DMS153 treated with DMSO at 0.1 percent for 48 hours (cell line): ENCODE data around the gene TRAIP.
"Not testable (repeated sequence)": the region's sequence is repeated elsewhere in the genome, so short reads cannot be mapped to it uniquely, and the experiment has no call there.

Experiments
- DNase-seq: peaks from one replicate; lab custom pipeline; 2025; ENCODE audit not compliant: unreplicated experiment; lab: John Stamatoyannopoulos, UW

Gene TRAIP

GRCh38 chr3:49826016-49826415 lies 30.3 kb downstream of the TRAIP start:
- no peak for DNase-seq

- DNase-seq = not testable (repeated sequence)
These were observed 33.2 kb downstream of the TRAIP start for GRCh38 chr3:49823131-49823530.

DNA sequence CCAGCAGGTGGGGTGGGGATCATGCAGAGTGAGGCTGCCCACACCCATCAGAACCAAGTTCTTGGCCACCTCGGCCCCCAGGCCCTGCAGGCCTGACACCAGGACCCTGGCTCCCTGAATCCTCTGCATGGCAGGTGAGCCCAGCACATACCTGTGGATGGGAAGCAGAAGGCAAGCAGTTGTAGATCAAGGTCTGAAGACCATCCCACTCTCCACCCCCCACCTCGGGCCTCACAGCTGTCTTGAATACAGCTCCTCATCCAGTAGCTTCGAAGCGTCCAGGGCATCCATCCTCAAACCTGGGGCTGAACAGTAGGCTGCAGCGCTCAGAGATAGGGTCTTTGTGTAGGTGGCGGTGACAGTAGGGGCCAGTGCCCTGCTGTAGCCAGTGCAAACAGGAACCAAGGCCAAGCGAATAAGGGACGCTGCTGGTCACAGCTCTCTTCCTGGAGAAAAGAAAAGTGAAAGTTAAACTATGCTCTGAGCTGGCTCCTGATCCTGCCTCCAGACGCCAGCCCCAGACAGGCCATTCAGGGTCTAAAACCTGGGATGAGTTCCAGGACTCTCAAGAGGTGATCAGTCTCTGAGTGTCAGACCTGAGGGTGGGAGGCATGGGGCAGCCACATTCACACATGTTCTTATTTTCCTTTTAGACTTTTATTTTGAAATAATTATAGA lies 42.7 kb downstream of the TRAIP start, which contains the start of gene UBA7:
UBA7 (minus strand) TSS at position 457 of the 678 bp plus-strand sequence; CDS start at position 291, 166 bp downstream.
- DNase-seq = no peak

GRCh38 chr3:49812916-49813496 lies 43.4 kb downstream of the TRAIP start:
- DNase-seq = no peak

DNA sequence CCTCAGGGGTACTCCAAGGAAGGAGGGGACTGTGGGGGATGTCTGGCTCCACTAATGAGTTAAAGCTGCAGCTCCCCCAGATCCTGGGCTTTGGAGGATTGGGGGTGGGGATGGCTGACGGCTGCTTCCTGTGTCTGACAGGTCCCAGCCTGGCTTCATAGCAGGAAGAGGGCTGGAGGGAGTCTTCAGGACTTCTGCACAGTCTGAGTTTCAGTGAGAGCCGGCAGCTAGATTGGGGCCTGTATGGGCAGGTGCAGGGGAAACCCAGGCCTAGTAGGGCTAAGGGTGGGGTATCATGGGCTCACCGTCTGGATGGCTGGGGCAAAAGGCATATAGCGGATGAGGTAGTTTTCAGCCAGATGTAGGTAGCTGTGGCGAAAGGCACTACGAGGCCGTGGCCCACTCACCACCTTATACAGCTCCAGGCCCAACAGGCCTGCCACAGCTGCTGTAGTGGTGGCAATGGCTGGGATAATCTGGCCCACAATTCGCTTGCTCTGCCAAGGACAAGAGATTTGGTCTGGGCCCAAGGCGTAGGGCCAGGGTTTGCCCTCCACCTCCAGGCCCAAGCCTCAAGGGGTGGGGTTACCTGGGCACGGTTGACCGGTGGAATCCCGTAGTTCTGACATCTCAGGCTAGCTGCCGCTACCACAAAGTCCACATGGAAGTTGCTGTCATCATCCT lies 48.8 kb downstream of the TRAIP start:
- DNase-seq = no peak

- DNase-seq = no peak
These were observed 49.5 kb downstream of the TRAIP start for GRCh38 chr3:49806850-49807249.

GRCh38 chr3:49805897-49806701 lies 50.3 kb downstream of the TRAIP start:
- DNase-seq = no peak

DNA sequence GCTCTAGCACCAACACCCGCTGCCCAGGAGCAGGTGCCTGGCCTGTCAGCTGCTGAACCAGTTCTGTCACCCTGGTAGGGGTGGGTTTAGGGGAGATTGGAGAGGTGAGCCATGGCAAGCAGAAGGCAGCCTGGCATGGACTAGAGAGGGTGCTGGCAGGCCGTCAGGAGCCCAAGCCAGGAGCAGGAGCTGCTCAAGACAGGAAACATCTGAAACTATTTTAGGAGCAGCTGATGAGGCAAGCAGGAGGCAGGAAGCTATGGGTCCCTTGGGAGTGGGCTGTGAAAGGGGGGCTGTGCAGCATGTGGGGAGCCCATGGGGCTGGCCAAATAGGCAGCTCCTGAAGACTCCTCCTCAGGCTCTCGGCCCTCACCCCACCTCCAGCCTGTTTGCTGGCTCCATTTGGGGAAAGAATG lies 51.0 kb downstream of the TRAIP start:
- no peak for DNase-seq

DNA sequence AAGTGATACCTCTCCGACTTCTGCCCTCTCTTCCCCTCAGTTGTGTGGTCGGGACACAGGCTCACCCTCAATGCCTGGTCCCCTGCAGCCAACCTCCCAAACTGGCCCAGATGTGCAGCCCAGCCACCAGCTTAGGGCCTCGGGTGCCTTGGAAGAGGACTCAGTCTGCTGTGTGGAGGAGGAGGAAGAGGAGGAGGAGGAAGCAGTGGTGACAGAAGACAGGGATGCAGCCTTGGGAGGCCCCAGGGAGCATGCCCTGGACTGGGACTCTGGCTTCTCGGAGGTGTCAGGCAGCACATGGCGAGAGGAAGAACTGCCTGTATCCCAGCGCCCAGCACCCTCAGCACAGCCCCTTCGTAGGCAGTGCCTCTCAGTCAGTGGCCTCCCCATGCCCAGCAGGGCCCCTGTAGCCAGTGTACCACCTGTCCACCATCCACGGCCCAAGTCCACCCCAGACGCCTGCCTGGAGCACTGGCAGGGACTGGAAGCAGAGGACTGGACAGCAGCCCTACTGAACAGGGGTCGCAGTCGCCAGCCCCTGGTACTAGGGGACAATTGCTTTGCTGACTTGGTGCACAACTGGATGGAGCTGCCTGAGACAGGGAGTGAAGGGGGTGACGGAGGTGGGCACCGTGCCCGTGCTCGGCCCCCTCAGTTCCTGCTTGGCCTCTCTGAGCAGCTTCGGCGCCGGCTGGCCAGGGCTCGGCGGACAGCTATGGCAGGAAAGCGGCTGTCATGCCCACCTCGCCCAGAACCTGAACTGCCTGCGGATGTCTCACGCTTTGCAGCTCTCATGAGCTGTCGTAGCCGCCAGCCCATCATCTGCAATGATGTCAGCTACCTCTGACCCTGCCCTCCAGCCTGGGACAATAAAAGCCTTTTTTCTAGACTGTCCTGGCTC lies 52.0 kb downstream of the TRAIP start:
- no peak for DNase-seq

GRCh38 chr3:49803465-49804140 lies 52.8 kb downstream of the TRAIP start:
- no peak for DNase-seq

GRCh38 chr3:49802719-49803464 lies 53.5 kb downstream of the TRAIP start, which contains the start of gene INKA1:
Gene INKA1 (plus strand): TSS chr3:49803261. CDS start chr3:49803393, 132 bp downstream.
- DNase-seq = peak; percentile 46

- no peak for DNase-seq
These were observed 55.2 kb downstream of the TRAIP start for GRCh38 chr3:49801160-49801559.

DNA sequence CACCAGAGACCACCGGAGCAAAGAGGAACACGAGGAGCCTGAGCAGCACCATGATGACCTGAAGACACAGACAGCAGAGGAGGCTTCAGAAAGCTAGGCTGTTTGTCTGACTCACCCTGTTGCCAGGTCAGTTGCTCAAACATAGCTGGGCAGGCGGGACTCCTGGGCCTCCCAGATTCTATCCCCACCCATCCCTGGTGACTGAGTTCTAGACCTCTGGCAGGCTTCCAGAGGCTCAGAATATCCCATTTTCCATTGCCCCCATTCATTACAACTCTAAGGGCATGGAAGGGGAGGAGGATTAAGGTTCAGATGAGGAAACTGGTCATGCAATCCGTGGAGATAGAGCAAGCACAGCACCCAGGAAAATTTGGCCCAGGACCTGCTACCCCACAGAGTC lies 56.6 kb downstream of the TRAIP start, which contains the start of gene CDHR4:
CDHR4 (minus strand) TSS at position 113 of the 400 bp plus-strand sequence; CDS start at position 52, 61 bp downstream.
- no peak for DNase-seq

DNA sequence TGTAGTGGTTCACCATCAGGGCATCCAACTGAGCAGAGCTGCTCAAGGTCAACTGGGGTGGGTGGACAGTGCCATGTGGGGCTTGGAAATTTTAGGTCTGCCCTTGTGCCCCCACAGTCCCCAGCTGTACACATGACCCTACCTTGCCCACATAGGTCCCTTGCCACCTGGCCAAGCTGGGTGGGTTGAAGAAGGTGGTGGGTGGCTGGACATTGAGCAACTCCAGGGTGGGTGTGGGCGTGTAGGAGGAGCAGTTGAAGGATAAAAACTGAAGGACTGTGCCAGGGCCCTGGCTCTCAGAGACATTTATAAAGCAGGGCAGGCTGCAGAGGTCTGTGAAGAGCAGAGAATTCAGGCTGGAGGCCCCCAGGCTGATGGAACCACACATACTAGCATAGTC lies 57.3 kb downstream of the TRAIP start:
- no peak for DNase-seq

DNA sequence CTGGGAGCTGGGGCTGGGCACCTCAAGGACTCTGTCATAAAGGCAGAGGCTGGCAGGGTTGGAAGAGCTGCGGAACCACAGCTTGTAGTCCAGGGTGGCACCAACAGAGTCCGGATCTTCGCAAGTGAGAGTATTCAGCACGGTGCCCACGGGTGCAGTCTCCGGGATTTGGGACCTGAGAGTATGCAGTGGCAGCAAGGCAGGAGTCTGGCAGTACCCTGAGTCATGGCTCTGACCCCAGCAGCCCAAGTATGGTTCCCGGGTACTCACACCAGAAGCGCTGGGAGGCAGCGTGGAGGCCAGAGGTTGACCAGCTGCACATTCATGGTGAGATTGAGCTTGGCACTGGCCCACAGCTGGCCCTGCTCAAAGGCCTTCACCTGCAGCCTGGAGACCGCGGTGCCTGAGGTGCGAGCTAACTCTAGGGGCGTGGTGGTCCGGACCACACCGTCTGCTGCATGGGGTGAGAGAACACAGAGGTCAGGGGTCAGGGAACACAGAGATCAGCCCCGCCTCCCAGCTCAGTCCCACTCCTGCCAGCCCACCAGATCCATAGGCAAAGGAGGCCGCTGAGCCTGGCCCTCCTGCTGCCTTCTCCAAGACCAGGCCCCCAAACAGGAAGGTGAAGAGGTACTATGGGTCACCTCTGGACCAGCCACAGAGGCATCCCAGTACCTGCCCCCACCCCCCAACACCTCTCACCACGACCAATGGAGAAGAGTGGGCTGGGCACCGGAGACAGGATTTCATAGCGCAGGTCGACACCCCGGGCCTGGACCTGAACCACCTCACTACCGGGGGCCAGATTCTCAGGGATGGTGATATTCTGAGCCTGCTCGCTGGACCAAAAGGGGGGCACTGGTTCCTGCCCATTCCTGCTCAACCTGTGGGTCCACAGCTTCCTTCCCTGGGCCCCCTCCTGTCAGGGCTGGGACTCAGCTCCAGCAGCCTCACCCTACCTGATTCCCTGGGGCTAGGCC lies 61.1 kb downstream of the TRAIP start:
- no peak for DNase-seq

GRCh38 chr3:49794431-49794830 lies 61.9 kb downstream of the TRAIP start:
- no peak for DNase-seq

DNA sequence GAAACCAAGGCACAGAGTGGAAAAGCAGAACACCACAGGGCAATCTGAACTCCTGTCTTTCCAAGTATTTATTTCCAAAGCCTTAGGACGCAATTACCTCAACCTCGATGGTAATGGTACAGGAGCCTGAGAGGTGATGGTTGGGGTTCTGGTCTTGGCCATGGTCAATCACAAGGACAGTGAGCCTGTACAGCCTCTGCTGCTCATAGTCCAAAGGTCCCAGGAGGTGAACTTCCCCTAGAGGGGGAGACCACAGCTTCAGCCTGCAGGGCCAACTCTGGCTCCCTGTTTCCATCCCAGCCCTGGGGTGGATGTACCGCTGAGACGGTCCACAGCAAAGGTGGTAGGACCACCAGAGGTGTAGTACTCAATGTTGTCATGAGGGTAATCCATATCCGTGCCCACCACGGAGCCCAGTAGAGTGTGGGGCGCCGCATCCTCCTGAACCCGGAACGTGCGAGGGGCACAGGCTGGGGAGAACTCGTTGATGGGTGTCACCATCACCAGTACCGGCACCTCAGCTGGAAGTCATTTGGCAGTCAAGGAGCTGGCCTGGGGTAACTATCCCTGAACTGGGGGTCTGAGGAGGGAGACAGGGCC lies 62.8 kb downstream of the TRAIP start:
- DNase-seq = no peak
